ENCODE data around the gene APLN. TPM values are rescaled to one million over a fixed set of nuclear protein-coding genes. Genes with fewer than 3 reads are reported as not detected.

Gene APLN
- polyA plus RNA-seq, 1 donor from 2014 or later: 0.38 TPM

DNA sequence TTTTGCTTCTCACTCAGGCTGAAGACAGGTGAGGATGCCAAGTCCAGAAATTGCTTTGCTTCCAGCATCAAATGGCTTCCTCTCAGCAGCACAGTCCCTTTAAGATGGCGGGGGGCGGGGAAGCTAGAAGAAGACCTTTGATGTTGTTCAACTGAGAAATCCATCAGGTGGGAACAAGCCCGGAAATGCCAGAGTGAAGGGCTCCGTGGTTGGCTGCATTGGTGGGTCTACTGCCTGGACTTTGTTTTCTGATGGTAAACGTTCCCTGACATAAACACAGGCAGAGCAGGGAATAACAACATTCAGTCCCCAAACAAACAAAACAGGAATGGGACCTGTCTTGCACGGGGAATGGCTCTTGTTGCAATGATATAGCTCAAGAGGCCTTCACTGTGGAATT is 37.3 kb downstream of the APLN start:
- Histone ChIP-seq H4K20me1 (ENCODE audit: insufficient read depth) (no peaks in the 10 kb centered on the region), H3F3A (ENCODE audit: insufficient read depth, low read length, poor library complexity, severe bottlenecking) (no peaks in the 10 kb centered on the region), H3K4me2 (ENCODE audit: low read length) (no peak overlapping the region), H3K27ac (ENCODE audit: low read length) (no peak overlapping the region), H3K9ac (ENCODE audit: low read length) (no peak overlapping the region), H3K4me3 (ENCODE audit: low read length) (no peak overlapping the region), H3K9me3 (ENCODE audit: low read length) (no peaks in the 10 kb centered on the region), H3K9me2 (ENCODE audit: insufficient read depth, low read length) (no peaks in the 10 kb centered on the region), H3K36me3 (ENCODE audit: insufficient read depth, low read length) (no peaks in the 10 kb centered on the region), H2AFZ (ENCODE audit: low read depth, low read length) (no peak overlapping the region), H3K27me3 (ENCODE audit: insufficient read depth, low read depth, low read length) (no peaks in the 10 kb centered on the region), H3K79me2 (replicated peaks; ENCODE audit: insufficient read depth, low read length) (no peaks in the 10 kb centered on the region)
- TF ChIP-seq TAF1 (IDR thresholded peaks at IDR 0.05; ENCODE audit: low read depth) (no peak), RAD21 (conservative IDR thresholded peaks at IDR 0.05) (no peak), EZH2 (IDR thresholded peaks at IDR 0.05; ENCODE audit: borderline replicate concordance, insufficient read depth, low read length, poor library complexity, severe bottlenecking) (no peak), EP300 (conservative IDR thresholded peaks at IDR 0.05; ENCODE audit: poor library complexity, severe bottlenecking) (no peak), POLR2AphosphoS5 (IDR thresholded peaks at IDR 0.05) (no peak), MXI1 (conservative IDR thresholded peaks at IDR 0.05; ENCODE audit: poor library complexity, severe bottlenecking) (no peak), SMC3 (conservative IDR thresholded peaks at IDR 0.05; ENCODE audit: poor library complexity) (no peak)
- TF ChIP-seq, protein P1, sequence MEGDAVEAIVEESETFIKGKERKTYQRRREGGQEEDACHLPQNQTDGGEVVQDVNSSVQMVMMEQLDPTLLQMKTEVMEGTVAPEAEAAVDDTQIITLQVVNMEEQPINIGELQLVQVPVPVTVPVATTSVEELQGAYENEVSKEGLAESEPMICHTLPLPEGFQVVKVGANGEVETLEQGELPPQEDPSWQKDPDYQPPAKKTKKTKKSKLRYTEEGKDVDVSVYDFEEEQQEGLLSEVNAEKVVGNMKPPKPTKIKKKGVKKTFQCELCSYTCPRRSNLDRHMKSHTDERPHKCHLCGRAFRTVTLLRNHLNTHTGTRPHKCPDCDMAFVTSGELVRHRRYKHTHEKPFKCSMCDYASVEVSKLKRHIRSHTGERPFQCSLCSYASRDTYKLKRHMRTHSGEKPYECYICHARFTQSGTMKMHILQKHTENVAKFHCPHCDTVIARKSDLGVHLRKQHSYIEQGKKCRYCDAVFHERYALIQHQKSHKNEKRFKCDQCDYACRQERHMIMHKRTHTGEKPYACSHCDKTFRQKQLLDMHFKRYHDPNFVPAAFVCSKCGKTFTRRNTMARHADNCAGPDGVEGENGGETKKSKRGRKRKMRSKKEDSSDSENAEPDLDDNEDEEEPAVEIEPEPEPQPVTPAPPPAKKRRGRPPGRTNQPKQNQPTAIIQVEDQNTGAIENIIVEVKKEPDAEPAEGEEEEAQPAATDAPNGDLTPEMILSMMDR (IDR thresholded peaks at IDR 0.05; ENCODE audit: poor library complexity, severe bottlenecking): no peak
- TF ChIP-seq, protein P2, sequence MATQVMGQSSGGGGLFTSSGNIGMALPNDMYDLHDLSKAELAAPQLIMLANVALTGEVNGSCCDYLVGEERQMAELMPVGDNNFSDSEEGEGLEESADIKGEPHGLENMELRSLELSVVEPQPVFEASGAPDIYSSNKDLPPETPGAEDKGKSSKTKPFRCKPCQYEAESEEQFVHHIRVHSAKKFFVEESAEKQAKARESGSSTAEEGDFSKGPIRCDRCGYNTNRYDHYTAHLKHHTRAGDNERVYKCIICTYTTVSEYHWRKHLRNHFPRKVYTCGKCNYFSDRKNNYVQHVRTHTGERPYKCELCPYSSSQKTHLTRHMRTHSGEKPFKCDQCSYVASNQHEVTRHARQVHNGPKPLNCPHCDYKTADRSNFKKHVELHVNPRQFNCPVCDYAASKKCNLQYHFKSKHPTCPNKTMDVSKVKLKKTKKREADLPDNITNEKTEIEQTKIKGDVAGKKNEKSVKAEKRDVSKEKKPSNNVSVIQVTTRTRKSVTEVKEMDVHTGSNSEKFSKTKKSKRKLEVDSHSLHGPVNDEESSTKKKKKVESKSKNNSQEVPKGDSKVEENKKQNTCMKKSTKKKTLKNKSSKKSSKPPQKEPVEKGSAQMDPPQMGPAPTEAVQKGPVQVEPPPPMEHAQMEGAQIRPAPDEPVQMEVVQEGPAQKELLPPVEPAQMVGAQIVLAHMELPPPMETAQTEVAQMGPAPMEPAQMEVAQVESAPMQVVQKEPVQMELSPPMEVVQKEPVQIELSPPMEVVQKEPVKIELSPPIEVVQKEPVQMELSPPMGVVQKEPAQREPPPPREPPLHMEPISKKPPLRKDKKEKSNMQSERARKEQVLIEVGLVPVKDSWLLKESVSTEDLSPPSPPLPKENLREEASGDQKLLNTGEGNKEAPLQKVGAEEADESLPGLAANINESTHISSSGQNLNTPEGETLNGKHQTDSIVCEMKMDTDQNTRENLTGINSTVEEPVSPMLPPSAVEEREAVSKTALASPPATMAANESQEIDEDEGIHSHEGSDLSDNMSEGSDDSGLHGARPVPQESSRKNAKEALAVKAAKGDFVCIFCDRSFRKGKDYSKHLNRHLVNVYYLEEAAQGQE (IDR thresholded peaks at IDR 0.05; ENCODE audit: borderline replicate concordance): no peak

GRCh38 chrX:129614481-129615255 is 40.1 kb downstream of the APLN start:
- no peak overlapping the region for H2AFZ ChIP-seq (ENCODE audit: low read depth, low read length)
- no peak overlapping the region for H3K27ac ChIP-seq (ENCODE audit: low read length)
- H3K27me3 ChIP-seq (ENCODE audit: insufficient read depth, low read depth, low read length): no peaks in the 10 kb centered on the region
- H4K20me1 ChIP-seq (ENCODE audit: insufficient read depth): no peaks in the 10 kb centered on the region
- TF ChIP-seq EZH2 (IDR thresholded peaks at IDR 0.05; ENCODE audit: borderline replicate concordance, insufficient read depth, low read length, poor library complexity, severe bottlenecking) (no peak), TAF1 (IDR thresholded peaks at IDR 0.05; ENCODE audit: low read depth) (no peak), EP300 (conservative IDR thresholded peaks at IDR 0.05; ENCODE audit: poor library complexity, severe bottlenecking) (no peak), MXI1 (conservative IDR thresholded peaks at IDR 0.05; ENCODE audit: poor library complexity, severe bottlenecking) (no peak), SMC3 (conservative IDR thresholded peaks at IDR 0.05; ENCODE audit: poor library complexity) (no peak)
- TF ChIP-seq, protein P1 (IDR thresholded peaks at IDR 0.05; ENCODE audit: poor library complexity, severe bottlenecking): no peak
- TF ChIP-seq, protein P2 (IDR thresholded peaks at IDR 0.05; ENCODE audit: borderline replicate concordance): no peak
- H3K4me3 ChIP-seq (ENCODE audit: low read length): no peak overlapping the region
- no peaks in the 10 kb centered on the region for H3K9me2 ChIP-seq (ENCODE audit: insufficient read depth, low read length)
- no peak overlapping the region for H3K4me2 ChIP-seq (ENCODE audit: low read length)
- H3K9me3 ChIP-seq (ENCODE audit: low read length): no peaks in the 10 kb centered on the region
- H3K9ac ChIP-seq (ENCODE audit: low read length): no peak overlapping the region
- no peaks in the 10 kb centered on the region for H3K79me2 ChIP-seq (replicated peaks; ENCODE audit: insufficient read depth, low read length)
- no peaks in the 10 kb centered on the region for H3K36me3 ChIP-seq (ENCODE audit: insufficient read depth, low read length)
- no peaks in the 10 kb centered on the region for H3F3A ChIP-seq (ENCODE audit: insufficient read depth, low read length, poor library complexity, severe bottlenecking)

All from neural cell (in vitro differentiated cells).